ENCODE data around the gene RPP25.

DNA sequence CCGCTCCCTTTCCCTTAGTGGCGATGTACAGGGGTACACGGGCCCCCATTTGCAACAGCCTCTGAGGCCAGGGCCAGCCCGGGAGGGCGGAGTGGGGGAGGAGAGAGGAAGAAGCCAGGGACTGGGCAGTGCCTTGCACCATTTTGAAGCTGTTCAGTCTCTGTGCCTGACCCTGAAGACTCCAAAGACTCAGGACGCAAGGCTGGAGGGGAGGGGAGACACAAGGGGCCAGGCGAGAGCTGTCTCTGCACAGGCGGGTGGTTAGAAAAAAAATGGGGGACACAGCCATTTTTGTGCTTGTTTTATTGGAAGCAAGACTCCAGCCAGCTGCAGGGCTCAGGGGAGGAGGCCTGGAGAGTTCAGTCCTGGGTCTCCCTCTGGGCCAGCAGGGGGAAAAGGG lies 1.6 kb downstream of the RPP25 start:
- TF ChIP-seq, protein P1, sequence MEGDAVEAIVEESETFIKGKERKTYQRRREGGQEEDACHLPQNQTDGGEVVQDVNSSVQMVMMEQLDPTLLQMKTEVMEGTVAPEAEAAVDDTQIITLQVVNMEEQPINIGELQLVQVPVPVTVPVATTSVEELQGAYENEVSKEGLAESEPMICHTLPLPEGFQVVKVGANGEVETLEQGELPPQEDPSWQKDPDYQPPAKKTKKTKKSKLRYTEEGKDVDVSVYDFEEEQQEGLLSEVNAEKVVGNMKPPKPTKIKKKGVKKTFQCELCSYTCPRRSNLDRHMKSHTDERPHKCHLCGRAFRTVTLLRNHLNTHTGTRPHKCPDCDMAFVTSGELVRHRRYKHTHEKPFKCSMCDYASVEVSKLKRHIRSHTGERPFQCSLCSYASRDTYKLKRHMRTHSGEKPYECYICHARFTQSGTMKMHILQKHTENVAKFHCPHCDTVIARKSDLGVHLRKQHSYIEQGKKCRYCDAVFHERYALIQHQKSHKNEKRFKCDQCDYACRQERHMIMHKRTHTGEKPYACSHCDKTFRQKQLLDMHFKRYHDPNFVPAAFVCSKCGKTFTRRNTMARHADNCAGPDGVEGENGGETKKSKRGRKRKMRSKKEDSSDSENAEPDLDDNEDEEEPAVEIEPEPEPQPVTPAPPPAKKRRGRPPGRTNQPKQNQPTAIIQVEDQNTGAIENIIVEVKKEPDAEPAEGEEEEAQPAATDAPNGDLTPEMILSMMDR (IDR thresholded peaks at IDR 0.05) = no peak
- TF ChIP-seq POLR2A (IDR thresholded peaks at IDR 0.05) = no peak

All from heart left ventricle (tissue), 13 donors.